Body of pancreas (tissue), 4 donors: ENCODE data around the gene FEM1B.

Experiments used
- CTCF ChIP-seq, 7 experiments: fragments of 450-650 bp in 4 of 7; fragments of 200-600 bp in 3 of 7; sonication (generic) in 3 of 7; IDR thresholded peaks; one replicate each; pipeline ENCODE4 v1.5.1; 2016 to 2019; ENCODE audit warnings: antibody characterized with exemption in 7 of 7
- POLR2A ChIP-seq, 3 donors: fragments of 450-650 bp; IDR thresholded peaks; one replicate each; pipeline ENCODE4 v1.6.1; 2016; ENCODE audit warnings: antibody characterized with exemption in 3 of 3, mild to moderate bottlenecking in 2 of 3

GRCh38 chr15:68318008-68318835 lies 40.7 kb downstream of the FEM1B start:
- TF ChIP-seq CTCF (IDR thresholded peaks at IDR 0.05) (no peak), POLR2A (IDR thresholded peaks at IDR 0.05) (no peak)
